Measurements from ENCODE around the gene GNG8. TPM values are rescaled to one million over a fixed set of nuclear protein-coding genes. Genes with fewer than 3 reads are reported as not detected.

GNG8 gene
- polyA plus RNA-seq, result not detected

DNA sequence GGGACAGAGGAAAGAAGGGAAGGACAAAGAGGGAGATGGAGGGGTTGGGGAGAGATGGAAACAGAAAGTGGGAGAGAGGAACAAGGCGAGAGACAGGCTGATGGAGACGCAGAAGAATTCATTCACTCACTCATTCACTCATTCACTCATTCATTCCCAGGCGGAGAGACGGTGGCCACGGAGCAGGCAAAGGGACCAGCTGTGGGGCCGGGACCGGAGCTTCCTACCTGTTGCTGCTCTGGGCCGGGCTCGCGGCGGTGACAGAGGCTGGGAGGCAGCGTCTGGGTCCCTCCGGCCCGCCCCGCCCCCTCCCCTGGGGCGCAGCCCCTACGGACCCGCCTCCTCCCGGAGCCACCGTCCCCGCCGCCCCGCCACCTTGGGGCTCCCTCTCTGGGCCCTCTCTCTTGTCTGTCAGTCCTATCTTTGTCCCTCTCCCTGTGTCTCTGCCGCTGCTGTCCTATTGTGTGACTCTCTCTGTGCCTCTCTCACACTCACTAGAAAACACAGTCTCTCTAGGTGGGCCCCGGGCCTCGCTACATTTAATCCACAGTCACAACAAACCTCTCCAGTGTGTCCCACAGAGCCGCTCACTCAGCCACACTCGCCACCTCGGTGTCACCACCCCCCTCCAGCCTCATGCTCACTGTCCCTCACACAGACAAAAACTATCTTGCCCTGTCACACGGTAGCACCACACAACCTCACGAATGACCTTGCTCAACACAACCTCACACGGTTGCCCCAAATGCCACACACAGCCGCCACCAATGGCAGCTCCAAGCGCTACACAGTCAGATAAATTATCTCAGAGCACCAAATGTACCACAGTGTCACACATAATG lies at the start of gene GNG8:
GNG8 (minus strand) TSS at position 283 of the 842 bp plus-strand sequence. CDS start 1,520 bp downstream, outside the sequence.
- Mint-ChIP-seq H3K27ac (peak within 1 kb of the TSS in 1 of 3 donors; percentile 65), H3K4me3 (peak within 1 kb of the TSS in 2 of 4 donors; percentile 73 to 82), H3K9me3 (no peaks in the 10 kb centered on the region), H3K36me3 (no peaks in the 10 kb centered on the region), H3K4me1 (peaks cover 0 to 15% (median 14%) of the 10 kb centered on the region in 3 donors), H3K27me3 (peaks cover 20% of the 10 kb centered on the region)

DNA sequence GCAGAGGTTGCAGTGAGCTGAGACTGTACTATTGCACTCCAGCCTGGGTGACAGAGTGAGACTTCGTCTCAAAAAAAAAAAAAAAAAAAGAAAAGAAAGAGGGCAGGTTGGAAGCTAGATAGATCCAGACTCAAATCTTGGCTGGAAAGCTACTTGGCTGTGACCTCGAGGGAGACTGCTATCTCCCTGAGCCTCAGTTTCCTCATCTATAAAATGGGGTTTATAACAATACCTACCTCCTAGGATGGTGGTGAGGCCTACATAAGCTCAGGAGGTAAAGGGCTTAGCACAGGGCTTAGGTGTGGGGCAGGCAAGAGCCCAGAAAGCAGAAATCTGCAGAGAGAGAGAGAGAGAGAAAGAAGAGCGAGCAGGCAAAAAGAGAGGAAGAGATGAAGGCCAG lies 49.2 kb upstream of the GNG8 start:
- no peak overlapping the region for H3K27ac Mint-ChIP-seq
- H3K4me3 Mint-ChIP-seq, result peak overlapping the region in 1 of 4 donors; percentile 23
- H3K36me3 Mint-ChIP-seq, result no peaks in the 10 kb centered on the region
- no peaks in the 10 kb centered on the region for H3K4me1 Mint-ChIP-seq
- no peaks in the 10 kb centered on the region for H3K9me3 Mint-ChIP-seq
- H3K27me3 Mint-ChIP-seq, result no peaks in the 10 kb centered on the region

DNA sequence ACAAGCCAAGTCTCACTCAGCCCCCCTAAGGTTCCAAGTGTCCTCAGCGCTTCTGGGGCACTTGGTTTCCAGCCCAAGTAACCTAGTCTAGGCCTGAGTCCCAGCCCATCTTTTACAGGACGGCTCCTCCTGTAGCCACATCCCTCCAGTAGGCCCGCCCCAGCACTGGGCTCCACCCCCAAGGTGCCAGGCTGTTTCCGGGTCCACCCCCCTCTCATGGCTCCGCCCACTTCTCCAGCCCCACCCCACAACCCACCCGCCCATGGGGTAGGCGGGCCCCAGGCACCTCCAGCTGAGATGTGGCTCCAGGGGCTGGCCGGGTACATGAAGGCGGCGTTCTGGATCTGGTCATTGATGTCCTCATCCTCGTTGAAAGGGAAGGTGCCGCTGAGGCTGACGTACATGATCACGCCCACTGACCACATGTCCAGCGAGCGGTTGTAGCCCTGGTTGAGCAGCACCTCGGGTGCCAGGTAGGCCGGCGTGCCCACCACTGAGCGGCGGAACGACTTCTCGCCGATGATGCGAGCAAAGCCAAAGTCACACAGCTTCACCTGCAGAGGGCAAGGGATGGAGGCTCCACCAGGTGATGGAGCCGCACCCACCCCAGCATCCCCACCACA lies 42.2 kb upstream of the GNG8 start:
- no peaks in the 10 kb centered on the region for H3K9me3 Mint-ChIP-seq
- H3K4me3 Mint-ChIP-seq, result no peak overlapping the region
- H3K4me1 Mint-ChIP-seq, result no peaks in the 10 kb centered on the region
- no peaks in the 10 kb centered on the region for H3K27me3 Mint-ChIP-seq
- peaks cover 10% of the 10 kb centered on the region for H3K36me3 Mint-ChIP-seq
- H3K27ac Mint-ChIP-seq, result peak overlapping the region in 1 of 3 donors; percentile 1

DNA sequence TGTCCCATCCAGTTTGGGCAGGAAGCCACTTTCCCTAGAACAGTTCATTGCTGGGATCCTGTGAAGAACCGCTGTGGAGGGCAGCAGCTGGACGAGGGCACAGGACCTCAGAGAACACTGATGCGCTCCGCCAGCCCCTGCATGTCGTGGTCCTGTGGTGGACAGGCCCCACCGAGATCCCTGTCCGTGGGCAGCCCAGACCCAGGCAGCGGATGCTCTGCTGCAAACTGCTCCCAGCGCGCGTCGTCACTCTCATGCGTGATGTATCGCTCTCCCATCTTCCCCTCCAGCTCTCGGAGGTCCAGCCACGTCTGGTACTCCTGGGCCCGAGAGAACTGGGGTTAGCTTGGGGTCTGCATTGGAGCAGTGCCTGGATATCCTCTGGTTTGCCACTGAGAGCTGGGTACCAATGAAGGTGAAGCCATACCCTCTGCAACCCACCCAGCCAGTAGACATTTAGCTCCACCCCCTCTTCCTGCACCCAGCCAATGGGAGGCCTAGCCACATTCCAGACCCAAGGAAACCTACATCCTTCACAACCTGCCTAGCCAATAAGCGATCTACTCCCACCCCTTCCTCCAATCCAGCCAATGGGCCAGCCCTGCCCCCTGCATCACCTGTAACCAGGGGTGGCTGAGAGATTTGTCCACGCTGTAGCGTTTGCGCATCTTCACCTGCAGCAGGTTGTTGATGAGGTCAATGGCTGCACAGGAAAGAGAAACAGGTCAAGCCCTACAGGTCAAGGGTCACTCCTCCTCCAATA lies 38.6 kb upstream of the GNG8 start:
- H3K4me1 Mint-ChIP-seq, result no peaks in the 10 kb centered on the region
- H3K27me3 Mint-ChIP-seq, result no peaks in the 10 kb centered on the region
- no peaks in the 10 kb centered on the region for H3K9me3 Mint-ChIP-seq
- H3K4me3 Mint-ChIP-seq, result no peak overlapping the region
- peaks cover 18% of the 10 kb centered on the region for H3K36me3 Mint-ChIP-seq
- H3K27ac Mint-ChIP-seq, result peak overlapping the region in 2 of 3 donors; percentile 23 to 83

DNA sequence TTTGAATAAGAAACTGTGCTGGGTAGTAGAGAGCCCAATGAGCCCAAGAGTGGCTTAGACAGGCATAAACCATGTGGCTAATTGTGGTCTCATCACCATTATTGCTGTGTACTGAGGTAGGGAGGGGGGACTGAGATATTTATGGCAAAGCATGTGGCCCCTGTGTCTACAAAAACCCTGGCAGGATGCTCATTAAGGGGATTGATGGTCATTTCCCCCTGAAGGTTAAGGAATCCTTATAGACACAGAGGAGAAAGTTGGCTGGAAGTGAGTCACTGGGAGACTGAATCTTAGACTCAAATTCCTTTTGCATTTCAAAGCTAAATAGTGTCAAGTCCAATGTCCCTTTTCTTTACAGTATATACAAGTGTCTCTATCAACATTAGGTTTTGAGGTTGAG lies 34.8 kb upstream of the GNG8 start:
- peak overlapping the region in 1 of 3 donors; percentile 71 for H3K27ac Mint-ChIP-seq
- no peaks in the 10 kb centered on the region for H3K9me3 Mint-ChIP-seq

DNA sequence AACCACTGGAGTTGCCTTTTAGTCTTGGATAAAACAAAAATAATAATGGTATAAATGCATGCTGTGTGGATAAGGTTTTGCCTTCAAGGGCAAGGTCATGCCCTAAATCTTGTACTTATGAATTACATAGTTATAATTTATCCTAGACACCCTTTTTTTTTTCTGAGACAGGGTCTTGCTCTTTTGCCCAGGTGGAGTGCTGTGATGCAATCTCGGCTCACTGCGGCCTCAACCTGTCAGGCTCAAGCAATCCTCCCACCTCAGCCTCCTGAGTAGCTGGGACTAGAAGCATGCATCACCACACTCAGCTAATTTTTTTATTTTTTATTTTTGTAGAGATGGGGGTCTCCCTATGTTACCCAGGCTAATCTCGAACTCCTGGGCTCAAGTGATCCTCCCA lies 32.7 kb upstream of the GNG8 start:
- H3K27ac Mint-ChIP-seq, result no peak overlapping the region
- H3K4me1 Mint-ChIP-seq, result peaks cover 0 to 3% (median 0%) of the 10 kb centered on the region in 3 donors
- peaks cover 11% of the 10 kb centered on the region for H3K36me3 Mint-ChIP-seq
- H3K27me3 Mint-ChIP-seq, result no peaks in the 10 kb centered on the region
- H3K4me3 Mint-ChIP-seq, result no peak overlapping the region
- no peaks in the 10 kb centered on the region for H3K9me3 Mint-ChIP-seq

More for the DNA sequence above, 34.8 kb upstream of the GNG8 start:
- Mint-ChIP-seq H3K36me3 (peaks cover 18% of the 10 kb centered on the region), H3K27me3 (no peaks in the 10 kb centered on the region), H3K4me3 (no peak overlapping the region), H3K4me1 (peaks cover 0 to 3% (median 0%) of the 10 kb centered on the region in 3 donors)

DNA sequence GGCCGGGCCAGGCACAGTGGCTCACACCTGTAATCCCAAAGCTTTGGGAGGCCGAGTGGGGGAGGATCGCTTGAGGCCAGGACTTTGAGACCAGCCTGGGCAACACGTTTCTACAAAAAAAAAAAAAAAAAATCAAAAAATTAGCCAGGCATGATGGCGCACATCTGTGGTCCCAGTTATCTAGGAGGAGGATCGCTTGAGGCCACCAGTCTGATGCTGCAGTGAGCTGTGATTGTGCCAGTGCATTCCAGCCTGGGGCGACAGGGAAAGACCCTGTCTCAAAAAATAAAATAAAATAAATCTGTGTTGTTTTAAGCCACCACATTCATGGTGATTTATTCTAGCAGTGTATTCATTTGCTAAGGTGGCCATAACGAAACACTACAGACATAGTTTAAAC lies 29.1 kb upstream of the GNG8 start:
- H3K36me3 Mint-ChIP-seq, result peaks cover 4% of the 10 kb centered on the region
- H3K9me3 Mint-ChIP-seq, result no peaks in the 10 kb centered on the region
- H3K27ac Mint-ChIP-seq, result no peak overlapping the region
- peaks cover 3 to 10% (median 5%) of the 10 kb centered on the region in 3 donors for H3K4me1 Mint-ChIP-seq
- no peak overlapping the region for H3K4me3 Mint-ChIP-seq
- H3K27me3 Mint-ChIP-seq, result peaks cover 9% of the 10 kb centered on the region

DNA sequence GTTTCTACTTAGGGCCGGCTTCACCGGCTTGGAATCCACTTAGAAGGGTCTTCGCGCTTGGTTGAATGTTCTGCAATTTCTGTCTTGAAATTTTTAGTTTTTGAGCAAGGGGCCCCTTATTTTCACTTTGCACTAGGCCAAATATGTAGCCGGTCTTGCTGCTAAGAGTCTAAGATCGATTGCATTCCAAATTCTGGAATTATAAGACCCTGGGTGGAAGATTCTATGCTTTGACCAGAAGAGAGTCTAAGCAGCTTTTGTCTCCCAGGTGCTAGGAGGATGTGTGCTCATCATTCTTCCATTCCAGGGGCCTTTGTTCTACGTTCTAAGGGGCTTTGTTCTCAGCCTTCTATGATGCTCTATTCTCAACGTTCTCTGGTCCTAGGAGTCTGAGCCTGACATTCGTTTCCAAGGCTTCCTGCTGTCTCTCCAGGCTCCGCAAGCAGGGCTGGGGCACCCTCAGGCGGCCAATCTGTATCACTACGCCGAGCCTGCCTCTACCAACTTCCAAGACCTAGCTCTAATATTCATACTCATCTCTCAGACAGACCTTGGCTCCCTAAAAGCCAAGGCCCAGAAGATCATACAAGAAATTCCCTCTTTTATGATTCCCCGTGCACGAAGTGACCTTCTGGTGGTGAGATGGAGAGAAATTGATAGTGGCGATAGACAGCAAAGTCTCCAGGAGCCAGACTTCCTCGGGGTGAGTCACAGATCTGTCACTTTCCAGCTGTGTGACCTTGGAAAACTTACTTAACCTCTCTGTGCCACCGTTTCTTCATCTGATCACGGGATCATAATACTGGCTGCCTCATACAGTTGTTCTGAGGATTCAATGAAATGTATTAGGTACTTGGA lies 26.0 kb upstream of the GNG8 start:
- peak overlapping the region; percentile 52 to 94 (median 54) for H3K27ac Mint-ChIP-seq
- H3K27me3 Mint-ChIP-seq, result peaks cover 22% of the 10 kb centered on the region

DNA sequence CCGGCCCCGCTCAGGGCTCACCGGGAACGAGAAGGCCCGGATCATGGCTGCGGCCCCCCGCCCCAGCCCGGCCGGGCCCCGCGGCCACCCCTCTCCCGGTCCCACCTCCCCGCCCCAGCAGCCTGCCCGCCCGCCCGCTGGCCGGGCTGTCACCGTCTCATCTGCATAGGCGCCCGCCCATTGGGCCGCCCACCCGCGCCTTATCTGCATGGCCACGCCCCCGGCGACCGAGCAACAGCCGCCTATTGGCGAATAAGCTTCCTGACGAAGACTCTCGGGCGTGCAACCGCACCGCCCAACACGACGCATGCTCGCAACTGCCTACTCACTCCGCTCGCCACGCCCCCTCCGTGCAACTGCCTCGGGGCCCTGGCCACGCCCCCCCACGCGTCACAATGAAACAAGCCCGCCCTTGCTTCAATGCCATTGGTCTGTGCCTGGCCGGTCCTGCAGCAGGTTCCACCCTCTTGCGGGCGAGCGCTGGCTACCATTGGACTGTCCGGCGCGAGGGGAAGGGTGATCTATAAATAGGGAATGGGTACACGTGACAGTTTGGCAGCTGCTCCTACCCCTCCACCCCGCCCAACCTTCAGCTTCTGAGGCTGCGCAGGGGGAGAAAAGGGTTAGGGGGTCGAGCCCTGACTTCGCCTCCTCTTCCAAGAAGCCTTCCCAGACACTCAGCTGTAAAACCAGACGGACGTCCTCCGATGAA lies 25.2 kb upstream of the GNG8 start, which contains the start of gene DACT3:
DACT3 (minus strand) TSS at position 163 of the 712 bp plus-strand sequence; CDS start at position 45, 118 bp downstream.
- H3K27me3 Mint-ChIP-seq, result peaks cover 24% of the 10 kb centered on the region
- peak within 1 kb of the TSS; percentile 52 to 94 (median 54) for H3K27ac Mint-ChIP-seq
- peaks cover under 1% of the 10 kb centered on the region for H3K36me3 Mint-ChIP-seq
- H3K4me3 Mint-ChIP-seq, result peak within 1 kb of the TSS; percentile 63 to 93 (median 84)
- peaks cover 5 to 9% (median 8%) of the 10 kb centered on the region in 3 donors for H3K4me1 Mint-ChIP-seq
- H3K9me3 Mint-ChIP-seq, result no peaks in the 10 kb centered on the region

More for the DNA sequence above, 26.0 kb upstream of the GNG8 start:
- Mint-ChIP-seq H3K36me3 (peaks cover 3% of the 10 kb centered on the region), H3K4me1 (peaks cover 5 to 9% (median 8%) of the 10 kb centered on the region in 3 donors), H3K9me3 (no peaks in the 10 kb centered on the region), H3K4me3 (peak overlapping the region; percentile 63 to 93 (median 84))

DNA sequence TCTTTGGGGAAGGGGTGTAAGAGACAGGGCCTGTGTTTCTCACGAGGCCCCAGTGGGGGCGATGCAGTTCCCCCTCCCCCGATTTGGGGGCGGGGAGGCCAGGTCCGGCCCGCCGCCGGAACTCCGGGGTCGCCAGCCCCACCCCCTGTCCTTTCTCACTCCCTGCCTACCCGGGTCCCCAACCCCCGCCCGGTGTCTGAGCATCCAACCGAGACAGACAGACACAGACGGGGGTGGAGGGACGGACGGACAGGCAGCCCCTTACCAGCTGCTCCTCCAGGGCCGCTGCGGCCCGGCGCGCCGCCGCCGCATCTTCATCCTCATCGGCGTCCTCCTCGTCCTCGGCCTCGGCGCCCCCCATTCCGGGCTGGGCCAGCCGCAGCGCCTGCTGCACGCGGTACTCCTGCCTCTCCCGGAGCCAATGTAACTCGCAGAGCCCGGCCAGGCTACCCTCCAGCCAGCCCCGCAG lies 24.6 kb upstream of the GNG8 start:
- Mint-ChIP-seq H3K27me3 (peaks cover 24% of the 10 kb centered on the region), H3K4me1 (peaks cover 5 to 9% (median 8%) of the 10 kb centered on the region in 3 donors)

DNA sequence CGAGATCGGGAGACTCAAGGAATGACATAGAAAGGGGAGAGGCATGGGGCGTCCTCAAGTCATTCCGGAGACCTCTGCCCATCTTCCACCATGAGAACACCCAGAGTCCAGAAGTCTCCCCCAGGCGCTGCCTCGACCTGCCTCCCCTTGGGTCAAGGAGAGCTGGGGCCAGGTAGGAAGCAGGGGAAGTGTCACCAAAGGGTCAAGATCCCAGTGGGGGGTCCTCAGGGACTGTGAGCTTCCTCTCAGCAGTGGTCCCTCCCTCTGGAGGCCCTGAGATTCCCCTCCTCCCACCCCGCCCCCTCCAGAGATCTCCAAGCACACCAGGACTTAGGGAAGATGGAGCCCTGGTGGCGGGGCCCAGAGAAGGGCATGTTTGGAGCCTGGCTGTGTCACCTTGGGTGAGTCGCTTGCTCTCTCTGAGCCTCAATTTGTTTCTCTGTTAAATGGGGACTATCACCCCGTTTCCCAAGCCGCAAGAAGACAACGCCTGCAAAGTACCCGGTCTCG lies 24.1 kb upstream of the GNG8 start:
- peaks cover 5 to 9% (median 8%) of the 10 kb centered on the region in 3 donors for H3K4me1 Mint-ChIP-seq
- H3K9me3 Mint-ChIP-seq, result no peaks in the 10 kb centered on the region
- no peaks in the 10 kb centered on the region for H3K36me3 Mint-ChIP-seq
- peak overlapping the region; percentile 9 to 31 (median 17) for H3K27ac Mint-ChIP-seq
- peak overlapping the region; percentile 9 to 90 (median 78) for H3K4me3 Mint-ChIP-seq
- peaks cover 28% of the 10 kb centered on the region for H3K27me3 Mint-ChIP-seq

More for the DNA sequence above, 24.6 kb upstream of the GNG8 start:
- Mint-ChIP-seq H3K27ac (no peak overlapping the region), H3K4me3 (peak overlapping the region in 3 of 4 donors; percentile 65 to 93 (median 90)), H3K9me3 (no peaks in the 10 kb centered on the region), H3K36me3 (no peaks in the 10 kb centered on the region)

DNA sequence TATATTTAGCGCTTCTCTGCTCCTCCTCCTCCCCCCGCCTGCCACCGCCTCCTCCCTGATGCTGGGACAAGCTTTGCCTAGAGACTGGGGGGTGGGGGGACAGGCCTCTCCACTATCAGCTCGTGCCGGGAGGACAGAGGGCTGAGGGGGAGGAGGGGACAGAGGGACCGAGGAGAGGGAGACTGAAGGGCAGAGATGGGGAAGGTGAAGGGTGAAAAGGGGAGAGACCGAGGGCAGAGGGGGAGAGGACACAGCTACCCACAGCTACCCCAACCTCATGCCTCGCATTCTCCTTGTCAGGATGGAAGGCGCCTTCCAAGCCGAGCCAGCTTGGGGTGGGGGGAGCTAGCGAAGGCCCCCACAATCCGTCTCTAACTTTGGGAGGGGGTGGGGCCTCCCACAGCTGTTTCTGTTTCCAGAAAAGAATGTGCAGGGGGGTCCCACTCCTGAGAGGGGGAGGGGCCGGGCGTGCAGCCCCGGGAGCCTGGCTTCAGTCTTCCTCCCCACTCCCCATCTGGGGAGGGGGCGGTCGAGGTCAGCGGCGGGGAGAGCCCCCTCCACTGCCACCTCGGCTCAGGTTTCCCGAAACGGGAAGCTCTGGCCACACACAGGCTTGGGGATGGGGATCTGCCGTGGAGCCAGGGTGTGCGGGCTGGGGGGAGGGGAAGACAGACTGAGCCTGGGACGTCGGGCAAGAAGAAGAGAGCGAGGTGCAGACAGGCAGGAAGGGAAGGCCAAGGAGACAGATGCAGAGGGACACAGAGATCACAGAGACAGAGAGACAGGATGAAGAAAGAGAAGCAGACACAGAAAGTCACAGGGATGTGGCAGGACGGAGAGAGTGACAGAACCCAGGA lies 23.4 kb upstream of the GNG8 start:
- Mint-ChIP-seq H3K9me3 (no peaks in the 10 kb centered on the region), H3K4me1 (peaks cover 5 to 9% (median 8%) of the 10 kb centered on the region in 3 donors), H3K36me3 (no peaks in the 10 kb centered on the region), H3K27me3 (peaks cover 32% of the 10 kb centered on the region), H3K4me3 (peak overlapping the region; percentile 9 to 90 (median 76)), H3K27ac (peak overlapping the region in 2 of 3 donors; percentile 9 to 17)

All from IgD-negative memory B cell (primary cell).